ENCODE measurements around the gene GRWD1.

DNA sequence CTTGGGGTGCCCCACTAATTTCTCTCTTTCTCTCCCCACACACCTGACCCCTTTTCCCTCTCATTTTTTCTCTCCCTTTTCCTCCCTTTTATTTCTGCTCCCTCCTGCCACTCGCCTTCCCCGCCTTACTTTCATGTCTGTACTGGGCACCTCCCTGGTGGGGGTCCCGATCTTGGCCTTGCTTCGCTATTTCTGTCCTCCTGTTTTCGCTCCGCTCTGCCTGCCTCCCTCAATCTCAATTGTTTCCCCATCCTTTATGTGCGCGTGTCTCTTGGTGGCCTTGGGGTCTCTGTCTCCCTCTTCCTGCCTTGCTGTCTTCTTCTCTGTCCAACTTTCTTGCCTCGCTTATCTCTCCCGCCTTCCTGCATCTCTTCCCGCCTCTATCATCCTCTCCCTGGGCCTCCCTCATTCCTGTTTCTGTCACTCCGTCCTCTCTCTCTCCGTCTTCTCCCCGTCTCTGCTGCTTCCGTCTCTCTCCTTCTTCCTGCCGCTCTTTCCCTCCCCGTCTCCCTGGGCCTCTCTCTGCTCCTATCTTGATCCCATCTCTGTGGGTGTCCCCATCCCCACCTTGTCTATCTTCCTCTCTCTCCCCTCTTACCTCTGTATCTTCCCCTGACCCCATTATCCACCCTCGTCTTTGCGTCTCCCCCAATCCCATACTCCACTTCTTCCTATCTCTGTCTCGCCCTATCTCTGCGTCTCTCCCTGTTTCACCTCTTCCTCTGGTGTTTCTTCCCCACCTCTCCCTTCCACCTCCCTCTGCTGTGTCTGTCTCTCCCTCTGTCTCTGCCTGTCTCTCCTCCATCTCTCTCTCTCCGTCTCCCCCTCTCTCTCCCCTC lies 48.3 kb upstream of the GRWD1 start:
- TF ChIP-seq, protein P1, sequence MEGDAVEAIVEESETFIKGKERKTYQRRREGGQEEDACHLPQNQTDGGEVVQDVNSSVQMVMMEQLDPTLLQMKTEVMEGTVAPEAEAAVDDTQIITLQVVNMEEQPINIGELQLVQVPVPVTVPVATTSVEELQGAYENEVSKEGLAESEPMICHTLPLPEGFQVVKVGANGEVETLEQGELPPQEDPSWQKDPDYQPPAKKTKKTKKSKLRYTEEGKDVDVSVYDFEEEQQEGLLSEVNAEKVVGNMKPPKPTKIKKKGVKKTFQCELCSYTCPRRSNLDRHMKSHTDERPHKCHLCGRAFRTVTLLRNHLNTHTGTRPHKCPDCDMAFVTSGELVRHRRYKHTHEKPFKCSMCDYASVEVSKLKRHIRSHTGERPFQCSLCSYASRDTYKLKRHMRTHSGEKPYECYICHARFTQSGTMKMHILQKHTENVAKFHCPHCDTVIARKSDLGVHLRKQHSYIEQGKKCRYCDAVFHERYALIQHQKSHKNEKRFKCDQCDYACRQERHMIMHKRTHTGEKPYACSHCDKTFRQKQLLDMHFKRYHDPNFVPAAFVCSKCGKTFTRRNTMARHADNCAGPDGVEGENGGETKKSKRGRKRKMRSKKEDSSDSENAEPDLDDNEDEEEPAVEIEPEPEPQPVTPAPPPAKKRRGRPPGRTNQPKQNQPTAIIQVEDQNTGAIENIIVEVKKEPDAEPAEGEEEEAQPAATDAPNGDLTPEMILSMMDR (IDR thresholded peaks at IDR 0.05) = no peak
- TF ChIP-seq POLR2A (IDR thresholded peaks at IDR 0.05) = no peak
